Measurements from ENCODE around the gene LYPD4.

- no peak for TF ChIP-seq CTCF (IDR thresholded peaks at IDR 0.05; ENCODE audit: low read length)
- TF ChIP-seq EZH2 (optimal IDR thresholded peaks at IDR 0.05; ENCODE audit: low read depth, low read length): no peak
- TF ChIP-seq EZH2phosphoT487 (IDR thresholded peaks at IDR 0.05; ENCODE audit: low read length): no peak
Observed at GRCh38 chr19:41883821-41884733, 39.6 kb upstream of the LYPD4 start.
